Type B pancreatic cell (in vitro differentiated cells): ENCODE data around the gene INF2. TPM values are rescaled to one million over a fixed set of nuclear protein-coding genes. Genes with fewer than 3 reads are reported as not detected.

Experiments used
- DNase-seq: peaks from one replicate; pipeline ENCODE4 v3.0.0; 2021; ENCODE audit warnings: mixed read lengths; ENCODE audit not compliant: unreplicated experiment; ENCODE audit errors: extremely low spot score
- H3K27ac Mint-ChIP-seq: 2 replicates; pipeline ENCODE4 v1.8.0; 2021; ENCODE audit warnings: mild to moderate bottlenecking, mixed read lengths
- H3K27me3 Mint-ChIP-seq: 2 replicates; pipeline ENCODE4 v1.8.0; 2021; ENCODE audit warnings: mixed read lengths
- H3K36me3 Mint-ChIP-seq: 2 replicates; pipeline ENCODE4 v1.8.0; 2021; ENCODE audit warnings: mixed read lengths
- H3K4me1 Mint-ChIP-seq: one replicate; pipeline ENCODE4 v1.8.0; 2021; ENCODE audit warnings: mixed read lengths; ENCODE audit not compliant: unreplicated experiment
- H3K4me3 Mint-ChIP-seq: 2 replicates; pipeline ENCODE4 v1.8.0; 2021; ENCODE audit warnings: mild to moderate bottlenecking, mixed read lengths
- H3K9me3 Mint-ChIP-seq: 2 replicates; pipeline ENCODE4 v1.8.0; 2021; ENCODE audit warnings: mixed read lengths
- CTCF ChIP-seq: fragments of 200-600 bp; sonication (generic); conservative IDR thresholded peaks from 2 replicates; pipeline ENCODE4 v1.5.0; 2021; ENCODE audit warnings: antibody characterized with exemption, mild to moderate bottlenecking
- total RNA-seq: library from RNA; stranded (reverse); gene quantifications from 2 replicates; pipeline ENCODE4 v1.2.1, GENCODE V29; 2021; ENCODE audit warnings: low replicate concordance

Gene INF2
- total RNA-seq, 1 donor from 2014 or later = 45.6 TPM

- no peak overlapping the region for H3K27ac Mint-ChIP-seq
- no peak overlapping the region for H3K4me3 Mint-ChIP-seq
- H3K36me3 Mint-ChIP-seq = no peaks in the 10 kb centered on the region
- TF ChIP-seq CTCF = no peak
- H3K9me3 Mint-ChIP-seq = no peaks in the 10 kb centered on the region
- DNase-seq = no peak
- peaks cover 14% of the 10 kb centered on the region for H3K4me1 Mint-ChIP-seq
- no peaks in the 10 kb centered on the region for H3K27me3 Mint-ChIP-seq
Measured at GRCh38 chr14:104743461-104744380, 54.3 kb downstream of the INF2 start.

GRCh38 chr14:104744484-104744883 lies 55.1 kb downstream of the INF2 start:
- Mint-ChIP-seq H3K4me1 (peaks cover 21% of the 10 kb centered on the region), H3K9me3 (no peaks in the 10 kb centered on the region), H3K36me3 (no peaks in the 10 kb centered on the region), H3K27me3 (no peaks in the 10 kb centered on the region), H3K27ac (no peak overlapping the region), H3K4me3 (no peak overlapping the region)
- no peak for TF ChIP-seq CTCF
- DNase-seq = no peak

GRCh38 chr14:104745431-104745830 lies 56.0 kb downstream of the INF2 start:
- H3K4me3 Mint-ChIP-seq = no peak overlapping the region
- no peak for TF ChIP-seq CTCF
- H3K36me3 Mint-ChIP-seq = no peaks in the 10 kb centered on the region
- no peak for DNase-seq
- no peaks in the 10 kb centered on the region for H3K9me3 Mint-ChIP-seq
- no peak overlapping the region for H3K27ac Mint-ChIP-seq
- H3K27me3 Mint-ChIP-seq = no peaks in the 10 kb centered on the region
- peaks cover 28% of the 10 kb centered on the region for H3K4me1 Mint-ChIP-seq

GRCh38 chr14:104746071-104746545 lies 56.7 kb downstream of the INF2 start:
- Mint-ChIP-seq H3K4me3 (no peak overlapping the region), H3K4me1 (peaks cover 28% of the 10 kb centered on the region), H3K27me3 (no peaks in the 10 kb centered on the region), H3K36me3 (no peaks in the 10 kb centered on the region), H3K9me3 (no peaks in the 10 kb centered on the region), H3K27ac (no peak overlapping the region)
- TF ChIP-seq CTCF = no peak
- DNase-seq = no peak

- TF ChIP-seq CTCF = no peak
- Mint-ChIP-seq H3K9me3 (no peaks in the 10 kb centered on the region), H3K27me3 (no peaks in the 10 kb centered on the region), H3K36me3 (no peaks in the 10 kb centered on the region), H3K4me1 (peaks cover 28% of the 10 kb centered on the region), H3K27ac (no peak overlapping the region), H3K4me3 (no peak overlapping the region)
- DNase-seq = no peak
Measured at GRCh38 chr14:104746934-104747481, 57.6 kb downstream of the INF2 start.
